SK-N-SH treated with all-trans-retinoic acid at 6 μM for 48 hours (cell line): Measurements from ENCODE around the gene CLK3.

Experiments used
- GLIS3 ChIP-seq: fragments of 250-450 bp; sonication (Bioruptor Pico); IDR thresholded peaks from 2 replicates; pipeline ENCODE4 v1.5.0; 2020; ENCODE audit warnings: mild to moderate bottlenecking, moderate library complexity
- ISL1 ChIP-seq: fragments of 250-450 bp; sonication (Bioruptor Pico); IDR thresholded peaks from 2 replicates; pipeline ENCODE4 v2.1.2; 2022; ENCODE audit warnings: mild to moderate bottlenecking, moderate library complexity
- PATZ1 ChIP-seq: fragments of 250-450 bp; sonication (Bioruptor Pico); IDR thresholded peaks from 2 replicates; pipeline ENCODE4 v1.8.0; 2020; ENCODE audit warnings: mild to moderate bottlenecking, moderate library complexity, borderline replicate concordance
- PPARA ChIP-seq: fragments of 250-450 bp; sonication (Bioruptor Pico); IDR thresholded peaks from 2 replicates; pipeline ENCODE4 v1.5.0; 2020; ENCODE audit warnings: mild to moderate bottlenecking, borderline replicate concordance
- TCF4 ChIP-seq: fragments of 250-450 bp; sonication (Bioruptor Pico); IDR thresholded peaks from 2 replicates; pipeline ENCODE4 v1.8.0; 2021; ENCODE audit warnings: mild to moderate bottlenecking, moderate library complexity, borderline replicate concordance
- TOX ChIP-seq: fragments of 250-450 bp; sonication (Bioruptor Pico); IDR thresholded peaks from 2 replicates; pipeline ENCODE4 v1.8.0; 2021; ENCODE audit warnings: mild to moderate bottlenecking, moderate library complexity, borderline replicate concordance
- ZC3H10 ChIP-seq: fragments of 250-450 bp; sonication (Bioruptor Pico); IDR thresholded peaks from 2 replicates; pipeline ENCODE4 v1.5.1; 2021; ENCODE audit warnings: mild to moderate bottlenecking, moderate library complexity
- ZFP3 ChIP-seq: fragments of 250-450 bp; sonication (Bioruptor Pico); IDR thresholded peaks from 2 replicates; pipeline ENCODE4 v1.5.0; 2020; ENCODE audit warnings: mild to moderate bottlenecking, moderate library complexity

- TF ChIP-seq ISL1 = no peak
- TF ChIP-seq PATZ1 (CRISPR knock-in tag) = no peak
- TF ChIP-seq TOX = no peak
- no peak for TF ChIP-seq TCF4 (CRISPR knock-in tag)
- TF ChIP-seq PPARA = no peak
- TF ChIP-seq ZFP3 = no peak
- TF ChIP-seq GLIS3 (CRISPR knock-in tag) = no peak
- no peak for TF ChIP-seq ZC3H10 (CRISPR knock-in tag)
These were observed 22.5 kb upstream of the CLK3 start for GRCh38 chr15:74593122-74593521.
